Left ventricle myocardium inferior (tissue), 1 donor: Measurements from ENCODE around the gene PREPL. TPM values are rescaled to one million over a fixed set of nuclear protein-coding genes. Genes with fewer than 3 reads are reported as not detected.

Experiments used
- DNase-seq: peaks from one replicate; pipeline ENCODE4 v3.0.0-alpha.2; 2020
- H3K27ac ChIP-seq: fragments of 200-600 bp; replicated peaks from 2 replicates; pipeline ENCODE4 v1.8.0; 2021
- H3K27me3 ChIP-seq: fragments of 200-600 bp; 2 replicates; pipeline ENCODE4 v1.8.0; 2021; ENCODE audit warnings: low read depth
- H3K36me3 ChIP-seq: fragments of 200-600 bp; 2 replicates; pipeline ENCODE4 v1.8.0; 2021
- H3K4me1 ChIP-seq: fragments of 200-600 bp; 2 replicates; pipeline ENCODE4 v1.8.0; 2021
- H3K4me3 ChIP-seq: fragments of 200-600 bp; 2 replicates; pipeline ENCODE4 v1.8.0; 2021; ENCODE audit warnings: mild to moderate bottlenecking, moderate library complexity
- H3K9me3 ChIP-seq: fragments of 200-600 bp; replicated peaks from 2 replicates; pipeline ENCODE4 v1.8.0; 2021
- CTCF ChIP-seq: fragments of 200-600 bp; IDR thresholded peaks from 2 replicates; pipeline ENCODE4 v1.8.0; 2021; ENCODE audit warnings: antibody characterized with exemption, mild to moderate bottlenecking, borderline replicate concordance
- intact Hi-C: fragments of 100-400 bp; cut with micrococcal nuclease; formaldehyde crosslinking; loops from one replicate; pipeline ENCODE4 v1.11.0; 2022
- total RNA-seq: library from RNA; stranded (reverse); fragmentation: NEBNext Ultra II Directional; extraction: Animal tissue kit (Norgen Biotek cat#: 25700); gene quantifications from one replicate; pipeline ENCODE4 v1.2.1, GENCODE V29; 2021
- donor health status: DM: no; HTN: yes; CAD: no; lungs with severe emphysema.

Gene PREPL
- total RNA-seq, 1 donor from 2014 or later = 86.1 TPM

DNA sequence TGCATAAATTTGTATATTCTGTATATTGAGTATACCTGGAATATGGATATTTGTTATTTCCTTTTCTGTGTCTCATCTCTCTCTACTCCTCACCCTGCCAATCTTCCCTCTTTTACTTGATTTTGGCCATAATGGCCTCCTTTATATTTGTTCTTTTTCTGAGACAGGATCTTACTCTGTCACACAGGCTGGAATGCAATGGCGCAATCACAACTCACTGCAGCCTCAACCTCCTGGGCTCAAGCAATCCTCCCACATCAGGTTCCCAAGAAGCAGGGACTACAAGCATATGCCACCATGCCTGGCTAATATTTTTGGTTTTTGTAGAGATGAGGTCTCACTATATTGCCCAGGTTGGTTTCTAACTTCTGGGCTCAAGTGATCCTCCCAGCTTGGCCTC, 30.5 kb downstream of the PREPL start:
- intact Hi-C loops = no loop called here
- Histone ChIP-seq H3K4me3 (no peak overlapping the region), H3K27me3 (no peaks in the 10 kb centered on the region), H3K4me1 (peaks cover 39% of the 10 kb centered on the region), H3K27ac (no peak overlapping the region), H3K36me3 (peaks cover 78% of the 10 kb centered on the region), H3K9me3 (no peaks in the 10 kb centered on the region)
- TF ChIP-seq CTCF = no peak
- DNase-seq = no peak

- Histone ChIP-seq H3K4me1 (peaks cover 46% of the 10 kb centered on the region), H3K27me3 (no peaks in the 10 kb centered on the region), H3K36me3 (peaks cover 73% of the 10 kb centered on the region), H3K27ac (no peak overlapping the region), H3K9me3 (no peaks in the 10 kb centered on the region), H3K4me3 (no peak overlapping the region)
- intact Hi-C loops = no loop called here
- no peak for TF ChIP-seq CTCF
- DNase-seq = no peak
Measured at GRCh38 chr2:44329343-44329742, 32.0 kb downstream of the PREPL start.

DNA sequence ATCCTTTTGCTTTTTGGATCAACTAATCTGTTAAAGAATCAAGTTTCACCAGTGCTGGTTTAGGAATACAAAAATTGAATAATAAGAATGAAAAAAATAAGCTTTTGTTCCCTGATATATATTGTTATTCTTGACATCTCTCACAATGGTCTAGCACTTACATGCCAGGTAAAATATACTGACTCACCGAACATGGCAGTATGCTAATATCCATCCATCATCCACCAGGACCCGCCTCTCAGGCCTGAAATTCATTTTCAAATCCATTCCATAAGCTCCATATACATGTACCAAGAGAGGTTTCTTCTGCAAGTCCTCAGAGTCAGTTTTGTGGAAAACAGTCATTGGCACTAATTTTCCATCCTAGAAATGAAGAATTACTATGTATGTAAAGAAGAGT, 32.5 kb downstream of the PREPL start:
- TF ChIP-seq CTCF = no peak
- Histone ChIP-seq H3K27ac (no peak overlapping the region), H3K4me3 (no peak overlapping the region), H3K27me3 (no peaks in the 10 kb centered on the region), H3K4me1 (peaks cover 40% of the 10 kb centered on the region), H3K9me3 (no peaks in the 10 kb centered on the region), H3K36me3 (peaks cover 78% of the 10 kb centered on the region)
- intact Hi-C loops = no loop called here
- no peak for DNase-seq

DNA sequence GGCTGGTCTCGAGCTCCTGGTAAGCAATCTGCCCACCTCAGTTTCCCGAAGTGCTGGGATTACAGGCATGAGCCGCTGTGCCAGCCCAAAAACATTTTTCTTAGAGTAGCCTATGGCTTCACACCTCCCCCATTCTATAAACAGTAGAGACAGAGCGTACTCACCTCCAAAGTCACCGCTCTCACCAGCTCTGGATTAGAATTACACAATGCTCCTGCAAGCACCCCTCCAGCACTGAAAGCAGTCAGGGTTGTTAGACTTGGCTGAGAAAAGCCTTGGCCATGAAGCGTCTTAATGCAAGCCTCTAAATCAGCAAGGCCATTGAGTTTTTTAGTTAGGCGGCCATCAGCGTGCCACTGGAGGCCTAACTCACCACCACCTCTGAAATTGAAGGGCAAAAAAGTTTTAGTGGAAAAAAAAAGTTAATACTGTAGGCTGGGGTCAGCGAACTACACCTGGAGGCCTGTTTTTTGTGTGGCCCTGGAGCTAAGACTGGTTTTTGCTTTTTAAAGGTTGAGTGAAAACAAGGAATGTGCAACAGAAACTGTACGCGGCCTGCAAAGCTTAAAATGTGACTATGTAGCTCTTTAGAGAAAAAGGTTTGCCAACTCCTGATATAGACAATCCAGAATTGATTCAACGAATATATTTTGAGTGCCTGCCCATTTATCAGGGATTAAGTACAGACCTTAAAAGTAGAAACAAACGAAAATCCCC, 34.6 kb downstream of the PREPL start:
- Histone ChIP-seq H3K27ac (peak overlapping the region; percentile 76), H3K9me3 (no peaks in the 10 kb centered on the region), H3K4me3 (no peak overlapping the region), H3K36me3 (peaks cover 82% of the 10 kb centered on the region), H3K27me3 (no peaks in the 10 kb centered on the region), H3K4me1 (peaks cover 33% of the 10 kb centered on the region)
- TF ChIP-seq CTCF = no peak
- DNase-seq = no peak
- intact Hi-C loops = no loop called here

GRCh38 chr2:44325897-44326296, 35.4 kb downstream of the PREPL start:
- H3K27ac ChIP-seq = peak overlapping the region; percentile 76
- peaks cover 33% of the 10 kb centered on the region for H3K4me1 ChIP-seq
- no peak for DNase-seq
- no peak overlapping the region for H3K4me3 ChIP-seq
- intact Hi-C loops = no loop called here
- H3K36me3 ChIP-seq = peaks cover 82% of the 10 kb centered on the region
- no peak for TF ChIP-seq CTCF
- no peaks in the 10 kb centered on the region for H3K27me3 ChIP-seq
- H3K9me3 ChIP-seq = no peaks in the 10 kb centered on the region
